Cardiac muscle cell (in vitro differentiated cells and primary cell): ENCODE measurements around the gene CORO6. TPM values are rescaled to one million over a fixed set of nuclear protein-coding genes. Genes with fewer than 3 reads are reported as not detected.

Experiments used
- DNase-seq, 2 donors: peaks; one replicate each; pipeline versions ENCODE4 v3.0.0 to v3.0.0-alpha.2; 2010 to 2017; ENCODE audit warnings: low read depth in 1 of 2, low spot score in 1 of 2
- H3K27ac ChIP-seq: fragments of 200-600 bp; sonication (generic); 2 replicates; pipeline ENCODE4 v1.5.1; 2016
- H3K27me3 ChIP-seq: fragments of 200-600 bp; sonication (generic); 2 replicates; pipeline ENCODE4 v1.6.0; 2016; ENCODE audit warnings: control low read depth
- H3K36me3 ChIP-seq: fragments of 200-600 bp; sonication (generic); 2 replicates; pipeline ENCODE4 v1.5.1; 2016; ENCODE audit warnings: control low read depth
- H3K4me1 ChIP-seq: fragments of 200-600 bp; sonication (generic); 2 replicates; pipeline ENCODE4 v1.8.1; 2017; ENCODE audit warnings: low read depth, mild to moderate bottlenecking, mixed run types
- H3K4me3 ChIP-seq: fragments of 200-600 bp; sonication (generic); 2 replicates; pipeline ENCODE4 v1.5.1; 2016; ENCODE audit warnings: mild to moderate bottlenecking
- H3K9me3 ChIP-seq: fragments of 200-600 bp; sonication (generic); 2 replicates; pipeline ENCODE4 v1.5.1; 2017; ENCODE audit warnings: low read depth, mild to moderate bottlenecking, control low read depth
- polyA plus RNA-seq: library from polyadenylated mRNA; unstranded; fragments of >200 nt; fragmentation: Nextera tagmentation; extraction: Ambion mirVana; gene quantifications from 2 replicates; pipeline ENCODE4 v1.2.1, GENCODE V29; 2016
- total RNA-seq: library from RNA; depleted of rRNA; stranded (reverse); fragments of >200 nt; gene quantifications from 2 replicates; pipeline ENCODE4 v1.2.3, GENCODE V29; 2016
- TF ChIP-seq, protein P1 (sequence below): IDR thresholded peaks from 2 replicates; pipeline ENCODE4 v1.5.1; 2012; ENCODE audit warnings: low read depth, mild to moderate bottlenecking, low read length

The CORO6 gene
- total and polyA plus RNA-seq, 2 experiments from 2014 or later: 163 to 243 TPM

DNA sequence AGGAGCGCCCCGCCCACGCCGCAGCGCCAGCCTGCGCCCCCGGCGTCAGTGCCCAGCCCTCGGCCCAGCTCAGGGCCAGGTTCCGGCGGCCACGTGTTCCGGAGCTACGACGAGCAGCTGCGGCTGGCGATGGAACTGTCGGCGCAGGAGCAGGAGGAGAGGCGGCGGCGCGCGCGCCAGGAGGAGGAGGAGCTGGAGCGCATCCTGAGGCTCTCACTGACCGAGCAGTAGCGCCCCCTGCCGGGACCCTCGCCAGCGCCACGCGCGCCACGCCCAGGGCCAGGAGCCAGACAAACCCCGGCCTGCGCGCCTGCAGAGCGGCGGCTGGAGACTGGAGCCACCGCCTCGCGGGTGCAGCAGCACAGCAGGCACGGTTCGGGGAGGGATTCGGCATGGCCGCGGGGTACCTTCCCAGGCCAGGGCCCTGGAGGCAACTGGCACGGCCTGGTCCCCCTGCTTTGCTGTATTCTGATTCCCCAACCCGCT is 9.3 kb downstream of the CORO6 start:
- TF ChIP-seq, protein P1, sequence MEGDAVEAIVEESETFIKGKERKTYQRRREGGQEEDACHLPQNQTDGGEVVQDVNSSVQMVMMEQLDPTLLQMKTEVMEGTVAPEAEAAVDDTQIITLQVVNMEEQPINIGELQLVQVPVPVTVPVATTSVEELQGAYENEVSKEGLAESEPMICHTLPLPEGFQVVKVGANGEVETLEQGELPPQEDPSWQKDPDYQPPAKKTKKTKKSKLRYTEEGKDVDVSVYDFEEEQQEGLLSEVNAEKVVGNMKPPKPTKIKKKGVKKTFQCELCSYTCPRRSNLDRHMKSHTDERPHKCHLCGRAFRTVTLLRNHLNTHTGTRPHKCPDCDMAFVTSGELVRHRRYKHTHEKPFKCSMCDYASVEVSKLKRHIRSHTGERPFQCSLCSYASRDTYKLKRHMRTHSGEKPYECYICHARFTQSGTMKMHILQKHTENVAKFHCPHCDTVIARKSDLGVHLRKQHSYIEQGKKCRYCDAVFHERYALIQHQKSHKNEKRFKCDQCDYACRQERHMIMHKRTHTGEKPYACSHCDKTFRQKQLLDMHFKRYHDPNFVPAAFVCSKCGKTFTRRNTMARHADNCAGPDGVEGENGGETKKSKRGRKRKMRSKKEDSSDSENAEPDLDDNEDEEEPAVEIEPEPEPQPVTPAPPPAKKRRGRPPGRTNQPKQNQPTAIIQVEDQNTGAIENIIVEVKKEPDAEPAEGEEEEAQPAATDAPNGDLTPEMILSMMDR: peak; percentile 82
- DNase-seq: peak; percentile 90 to 96
- Histone ChIP-seq H3K36me3 (no peaks in the 10 kb centered on the region), H3K4me3 (no peak overlapping the region), H3K27me3 (peaks cover 13% of the 10 kb centered on the region), H3K9me3 (no peaks in the 10 kb centered on the region), H3K4me1 (peaks cover 13% of the 10 kb centered on the region), H3K27ac (no peak overlapping the region)

GRCh38 chr17:29612404-29613280 is 10.1 kb downstream of the CORO6 start:
- Histone ChIP-seq H3K9me3 (no peaks in the 10 kb centered on the region), H3K27me3 (peaks cover 13% of the 10 kb centered on the region), H3K4me1 (peaks cover 7% of the 10 kb centered on the region), H3K36me3 (no peaks in the 10 kb centered on the region), H3K27ac (no peak overlapping the region), H3K4me3 (no peak overlapping the region)
- TF ChIP-seq, protein P1: no peak
- no peak for DNase-seq

GRCh38 chr17:29612094-29612403 is 10.7 kb downstream of the CORO6 start:
- no peak for DNase-seq
- TF ChIP-seq, protein P1: no peak
- no peak overlapping the region for H3K27ac ChIP-seq
- H3K27me3 ChIP-seq: peaks cover 13% of the 10 kb centered on the region
- H3K4me3 ChIP-seq: no peak overlapping the region
- H3K4me1 ChIP-seq: peaks cover 3% of the 10 kb centered on the region
- H3K9me3 ChIP-seq: no peaks in the 10 kb centered on the region
- no peaks in the 10 kb centered on the region for H3K36me3 ChIP-seq

DNA sequence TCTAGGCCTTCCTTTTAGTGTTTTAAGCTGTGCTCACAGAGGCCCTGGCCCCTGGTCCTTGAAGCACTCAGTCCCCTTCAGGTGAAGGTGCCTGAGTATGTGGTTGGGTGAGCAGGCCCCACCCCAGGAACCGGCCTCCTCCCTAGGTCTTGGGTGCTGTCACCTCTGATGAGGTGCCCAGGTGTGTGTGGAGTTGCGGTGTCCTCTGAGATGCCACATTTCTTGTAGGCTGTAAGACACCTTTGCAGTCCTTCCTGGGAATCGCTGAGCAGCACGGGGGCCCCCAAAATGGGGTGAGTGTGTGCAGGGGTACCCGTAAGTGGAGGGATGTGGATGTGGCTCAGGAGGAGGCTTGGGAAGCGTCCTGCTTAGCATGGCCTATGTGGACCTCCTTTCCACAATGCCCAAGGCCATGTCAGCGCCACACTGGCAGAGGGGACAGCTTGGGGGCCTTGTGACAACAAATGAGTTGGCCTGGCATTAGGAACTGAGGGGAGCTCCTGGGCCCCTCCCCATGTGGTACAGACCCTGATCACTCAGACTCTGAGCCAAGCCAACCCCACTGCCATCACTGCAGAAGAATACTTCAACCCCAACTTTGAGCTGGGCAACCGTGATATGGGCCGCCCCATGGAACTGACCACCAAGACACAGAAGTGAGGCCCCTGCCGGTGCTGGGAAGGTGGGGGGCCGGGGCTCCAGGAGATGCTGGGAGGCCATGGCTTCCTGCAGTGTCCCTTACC is 11.2 kb downstream of the CORO6 start:
- Histone ChIP-seq H3K9me3 (no peaks in the 10 kb centered on the region), H3K27me3 (peaks cover 7% of the 10 kb centered on the region), H3K4me3 (no peak overlapping the region), H3K4me1 (no peaks in the 10 kb centered on the region), H3K36me3 (no peaks in the 10 kb centered on the region), H3K27ac (no peak overlapping the region)
- TF ChIP-seq, protein P1: no peak
- DNase-seq: no peak

DNA sequence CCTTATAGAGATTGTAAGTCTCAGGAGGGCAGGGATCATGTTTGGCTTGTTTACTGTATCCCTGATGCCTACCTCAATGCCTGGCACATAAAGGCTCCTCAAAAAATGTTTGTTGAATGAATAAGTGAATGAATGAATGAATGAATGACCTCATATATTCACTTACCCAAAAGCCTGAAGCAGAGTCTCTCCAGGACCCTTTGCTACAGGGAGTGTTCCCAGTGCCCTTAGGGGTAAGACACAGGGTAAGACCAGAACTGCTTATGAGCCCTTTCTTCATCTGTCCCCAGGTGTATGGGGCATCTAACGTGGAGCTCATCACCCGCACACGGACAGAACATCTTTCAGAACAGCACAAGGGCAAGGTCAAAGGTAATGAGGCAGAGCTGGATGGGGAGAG is 12.3 kb downstream of the CORO6 start:
- TF ChIP-seq, protein P1: no peak
- Histone ChIP-seq H3K4me1 (no peaks in the 10 kb centered on the region), H3K36me3 (no peaks in the 10 kb centered on the region), H3K27ac (no peak overlapping the region), H3K27me3 (no peaks in the 10 kb centered on the region), H3K9me3 (no peaks in the 10 kb centered on the region), H3K4me3 (no peak overlapping the region)
- DNase-seq: no peak
